GM10266 (cell line): ENCODE results near the gene SSTR3.

Experiments used
- DNase-seq: peaks from one replicate; pipeline ENCODE4 v3.0.0; 2012; ENCODE audit errors: extremely low spot score
- TF ChIP-seq, protein P1 (sequence below): IDR thresholded peaks from 2 replicates; pipeline ENCODE4 v1.5.1; 2012; ENCODE audit warnings: mild to moderate bottlenecking, low read depth; ENCODE audit not compliant: control insufficient read depth, insufficient read depth; ENCODE audit errors: missing control alignments

The SSTR3 gene

DNA sequence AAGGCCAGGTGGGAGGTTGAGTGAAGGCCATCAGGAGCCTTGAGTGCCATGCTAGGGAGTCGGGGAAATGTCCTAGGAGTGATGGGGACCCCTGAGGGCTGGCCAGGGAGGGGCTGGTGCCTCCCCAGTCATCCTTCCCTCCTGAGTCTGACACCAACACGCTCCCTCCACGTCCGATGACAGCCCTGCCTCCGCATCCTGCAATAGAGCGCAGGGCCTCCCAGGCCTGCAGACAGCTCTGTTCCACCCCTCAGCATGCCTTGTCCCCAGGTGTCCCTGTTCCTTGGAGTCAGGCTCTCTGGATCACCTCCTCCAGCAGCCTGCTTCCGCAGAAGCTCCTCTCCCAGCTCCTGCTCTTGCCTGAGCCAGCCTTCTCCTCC, 28.7 kb upstream of the SSTR3 start:
- no peak for DNase-seq
- TF ChIP-seq, protein P1, sequence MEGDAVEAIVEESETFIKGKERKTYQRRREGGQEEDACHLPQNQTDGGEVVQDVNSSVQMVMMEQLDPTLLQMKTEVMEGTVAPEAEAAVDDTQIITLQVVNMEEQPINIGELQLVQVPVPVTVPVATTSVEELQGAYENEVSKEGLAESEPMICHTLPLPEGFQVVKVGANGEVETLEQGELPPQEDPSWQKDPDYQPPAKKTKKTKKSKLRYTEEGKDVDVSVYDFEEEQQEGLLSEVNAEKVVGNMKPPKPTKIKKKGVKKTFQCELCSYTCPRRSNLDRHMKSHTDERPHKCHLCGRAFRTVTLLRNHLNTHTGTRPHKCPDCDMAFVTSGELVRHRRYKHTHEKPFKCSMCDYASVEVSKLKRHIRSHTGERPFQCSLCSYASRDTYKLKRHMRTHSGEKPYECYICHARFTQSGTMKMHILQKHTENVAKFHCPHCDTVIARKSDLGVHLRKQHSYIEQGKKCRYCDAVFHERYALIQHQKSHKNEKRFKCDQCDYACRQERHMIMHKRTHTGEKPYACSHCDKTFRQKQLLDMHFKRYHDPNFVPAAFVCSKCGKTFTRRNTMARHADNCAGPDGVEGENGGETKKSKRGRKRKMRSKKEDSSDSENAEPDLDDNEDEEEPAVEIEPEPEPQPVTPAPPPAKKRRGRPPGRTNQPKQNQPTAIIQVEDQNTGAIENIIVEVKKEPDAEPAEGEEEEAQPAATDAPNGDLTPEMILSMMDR = no peak

DNA sequence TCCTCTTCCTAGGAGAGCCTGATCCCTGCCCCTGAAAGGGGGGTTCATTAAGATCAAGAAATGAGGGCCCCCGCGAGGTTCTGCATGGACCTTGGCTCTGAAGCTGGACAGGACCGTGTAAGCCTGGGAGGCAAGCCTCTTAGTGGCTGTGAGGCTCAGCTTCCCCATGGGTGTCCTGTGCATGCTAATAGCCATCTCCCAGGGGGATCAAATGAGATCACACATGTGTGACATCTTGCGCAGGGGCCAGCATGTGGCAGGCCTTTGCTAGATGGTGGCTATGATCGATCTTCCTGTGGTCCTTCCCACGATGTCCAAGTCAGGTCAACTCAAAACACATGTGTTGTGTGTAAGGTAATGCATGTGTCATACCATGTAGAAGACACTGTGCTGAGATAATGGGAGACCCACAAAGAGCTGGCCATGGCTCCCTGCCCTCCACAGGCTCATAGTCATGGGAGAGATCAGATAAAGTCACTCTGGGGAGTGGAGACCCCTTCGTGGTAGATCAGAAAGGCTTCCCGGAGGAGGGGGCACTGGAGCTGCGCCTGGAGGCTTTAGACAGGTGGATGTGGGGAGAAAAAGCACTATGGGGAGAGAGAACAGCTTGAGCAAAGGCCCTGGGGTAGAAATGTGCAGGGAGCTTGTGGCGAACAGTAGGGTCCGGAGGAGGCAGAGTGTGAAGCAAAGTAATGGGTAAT, 28.1 kb upstream of the SSTR3 start:
- no peak for DNase-seq
- TF ChIP-seq, protein P1 = no peak

DNA sequence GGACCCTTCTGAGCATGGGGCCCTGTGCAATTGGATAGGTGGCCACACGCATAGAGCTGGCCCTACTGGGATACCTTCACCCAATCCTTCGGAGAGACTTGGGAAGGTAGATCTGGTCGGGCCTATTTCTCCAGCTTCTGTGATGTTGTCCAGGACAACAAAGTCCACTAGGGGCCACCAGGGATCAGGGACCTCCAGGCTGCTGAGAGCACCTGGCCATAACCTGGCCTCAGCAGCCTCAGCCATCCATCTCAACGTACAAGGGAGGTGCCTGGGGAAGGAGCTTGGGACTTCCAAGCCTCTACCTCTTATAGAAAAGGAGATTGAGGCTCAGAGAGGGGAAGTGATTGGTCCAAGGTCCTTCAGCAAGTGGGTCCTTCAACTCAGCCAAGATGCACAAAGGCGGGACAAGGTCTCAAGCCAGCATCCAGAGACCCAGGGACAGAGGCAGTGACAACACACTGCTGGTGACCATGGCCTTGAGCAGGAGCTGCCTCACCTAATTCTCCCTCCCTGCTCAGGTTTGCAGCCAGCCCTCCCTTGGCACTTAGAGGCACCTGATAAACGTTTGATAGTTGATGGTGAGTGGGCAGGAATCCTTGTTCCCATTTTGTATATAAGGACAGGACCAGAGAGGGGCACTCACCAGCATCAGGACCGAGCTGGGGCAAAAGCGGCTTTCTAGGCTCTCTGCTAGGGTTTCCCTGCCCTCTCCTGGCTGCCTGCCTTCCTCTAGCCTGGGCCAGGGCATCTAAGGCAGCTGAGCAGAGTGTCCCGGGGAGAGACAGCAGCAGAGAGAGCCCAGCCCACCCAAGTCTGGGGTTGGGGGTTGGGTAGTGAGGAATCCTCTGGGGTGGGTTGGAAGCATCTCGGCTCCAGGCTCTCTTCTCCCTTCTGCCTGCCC, 27.3 kb upstream of the SSTR3 start:
- DNase-seq = no peak
- TF ChIP-seq, protein P1 = no peak

DNA sequence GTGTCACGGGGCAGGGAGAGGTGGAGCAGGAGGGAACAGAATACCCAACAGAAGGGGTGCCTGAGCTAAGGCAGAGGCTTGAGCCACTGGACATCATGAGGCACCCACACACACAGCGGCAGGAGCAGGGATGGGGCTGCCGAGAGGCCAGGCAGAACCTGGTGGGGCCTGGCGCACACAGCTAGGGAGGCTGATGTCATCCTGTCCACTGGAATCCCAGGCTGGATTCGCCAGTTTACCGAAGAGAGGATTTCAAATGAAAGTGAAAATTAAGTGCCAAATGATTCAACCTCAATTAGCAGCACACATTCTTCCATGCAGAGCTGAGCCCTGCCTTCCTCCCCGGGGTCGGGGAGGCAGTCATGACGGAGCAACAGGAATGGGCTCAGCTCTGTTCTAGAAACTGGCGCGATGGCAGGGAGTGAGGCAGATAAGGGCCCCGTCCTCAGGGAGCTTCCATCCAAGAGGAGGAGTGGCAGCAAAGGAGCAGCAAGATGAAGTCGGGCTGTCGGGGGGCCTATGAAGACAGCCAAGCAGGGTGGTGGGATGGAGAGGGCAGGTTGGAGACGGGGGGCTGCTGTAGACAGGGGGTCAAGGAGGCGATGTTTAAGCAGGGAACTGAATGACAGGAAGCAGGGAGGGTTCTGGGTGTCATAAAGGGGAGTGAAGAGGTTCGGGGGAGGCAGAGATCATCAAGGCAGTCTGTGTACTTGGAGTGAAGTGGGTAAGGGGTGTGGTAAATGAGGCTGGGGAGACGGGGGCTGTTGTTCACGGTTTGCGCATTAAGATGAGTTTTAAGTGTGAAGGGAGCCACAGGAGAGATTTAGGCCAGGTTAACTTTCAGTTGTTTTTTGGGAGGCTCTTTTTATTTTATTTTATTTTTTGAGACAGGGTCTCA, 25.3 kb upstream of the SSTR3 start:
- TF ChIP-seq, protein P1 = no peak
- no peak for DNase-seq

DNA sequence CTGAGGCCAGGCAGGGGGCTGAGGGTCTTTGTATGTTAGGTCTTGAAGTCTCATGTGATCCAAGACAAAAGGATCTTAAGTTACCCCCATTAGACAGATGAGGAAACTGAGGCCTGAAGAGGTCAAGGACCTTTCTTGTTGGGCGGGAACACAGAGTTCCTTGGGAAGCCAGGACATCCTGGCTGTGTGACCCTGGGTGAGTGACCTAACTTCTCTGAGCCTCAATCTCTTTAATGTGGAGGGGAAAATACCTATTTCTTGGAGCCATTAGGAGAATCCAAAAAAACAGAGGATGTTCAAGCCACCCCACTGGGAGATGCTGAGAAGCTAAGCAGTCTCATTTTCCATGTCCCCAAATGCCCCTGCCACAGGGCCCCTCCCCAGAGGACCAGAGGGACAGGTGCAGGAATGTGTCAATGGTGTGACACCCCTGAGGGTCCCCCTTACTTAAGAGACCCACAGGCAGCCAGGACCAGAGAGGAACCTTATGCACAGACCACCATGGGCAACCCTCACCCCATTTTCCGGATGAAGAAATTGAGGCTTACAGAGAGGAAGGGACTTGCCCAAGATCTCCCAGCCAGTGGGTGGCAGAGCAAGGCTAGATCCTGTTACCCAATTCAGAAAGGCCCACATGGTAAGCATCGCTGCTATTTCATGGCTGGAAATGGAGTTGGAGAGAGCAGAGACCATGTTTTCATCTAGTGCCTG, 23.8 kb upstream of the SSTR3 start:
- DNase-seq = no peak
- TF ChIP-seq, protein P1 = no peak
